HepG2 (cell line): Measurements from ENCODE around the gene KAZALD1. TPM values are rescaled to one million over a fixed set of nuclear protein-coding genes. Genes with fewer than 3 reads are reported as not detected.

Experiments used
- MXD1 ChIP-seq: sonication (generic); formaldehyde crosslinking; IDR thresholded peaks from 2 replicates; pipeline ENCODE4 v1.4.0; 2020; ENCODE audit warnings: mild to moderate bottlenecking, missing genetic modification reagents
- PREB ChIP-seq: sonication (generic); formaldehyde crosslinking; IDR thresholded peaks from 2 replicates; pipeline ENCODE4 v1.4.0; 2020; ENCODE audit warnings: missing genetic modification reagents
- SMAD1 ChIP-seq: sonication (generic); formaldehyde crosslinking; IDR thresholded peaks from 2 replicates; pipeline ENCODE4 v1.4.0; 2020; ENCODE audit warnings: missing genetic modification reagents, low read depth, mild to moderate bottlenecking, borderline replicate concordance
- TFAP4 ChIP-seq: sonication (generic); IDR thresholded peaks from 2 replicates; pipeline ENCODE4 v1.6.1; 2016; ENCODE audit warnings: low read depth, borderline replicate concordance
- TRAFD1 ChIP-seq: sonication (generic); formaldehyde crosslinking; IDR thresholded peaks from 2 replicates; pipeline ENCODE4 v1.5.1; 2020; ENCODE audit warnings: missing genetic modification reagents, mild to moderate bottlenecking, borderline replicate concordance
- ZKSCAN5 ChIP-seq: sonication (generic); formaldehyde crosslinking; IDR thresholded peaks from 2 replicates; pipeline ENCODE4 v1.5.1; 2020; ENCODE audit warnings: mild to moderate bottlenecking, missing genetic modification reagents
- ZNF318 ChIP-seq: sonication (generic); formaldehyde crosslinking; IDR thresholded peaks from 2 replicates; pipeline ENCODE4 v1.4.0; 2020; ENCODE audit warnings: mild to moderate bottlenecking, missing genetic modification reagents
- ZNF564 ChIP-seq: sonication (generic); formaldehyde crosslinking; IDR thresholded peaks from 2 replicates; pipeline ENCODE4 v1.8.1; 2023; ENCODE audit warnings: mild to moderate bottlenecking, missing genetic modification reagents
- ZNF703 ChIP-seq: sonication (generic); formaldehyde crosslinking; IDR thresholded peaks from 2 replicates; pipeline ENCODE4 v1.5.1; 2020; ENCODE audit warnings: missing genetic modification reagents, mild to moderate bottlenecking, moderate library complexity, borderline replicate concordance
- ZNF816 ChIP-seq: sonication (generic); formaldehyde crosslinking; IDR thresholded peaks from 2 replicates; pipeline ENCODE4 v1.8.0; 2022; ENCODE audit warnings: missing genetic modification reagents, mild to moderate bottlenecking, borderline replicate concordance
- polyA plus RNA-seq, 8 experiments: library from polyadenylated mRNA; depleted of rRNA in 3 of 8; stranded (reverse) in 7 of 8; unstranded in 1 of 8; fragments of >200 nt; fragmentation: Illumina TruSeq in 4 of 8; extraction: Trizol in 4 of 8; gene quantifications; 2 replicates each; pipeline versions ENCODE4 v1.2.1 to v1.2.3, GENCODE V29; 2011 to 2016; ENCODE audit warnings: low read depth in 4 of 8, missing spikeins in 1 of 8, mixed read lengths in 1 of 8; ENCODE audit not compliant: insufficient read depth in 1 of 8
- total RNA-seq, 5 experiments: library from RNA; depleted of rRNA; stranded (reverse); fragments of >200 nt; fragmentation: Illumina TruSeq; extraction: Trizol; gene quantifications; 2 replicates each; pipeline ENCODE4 v1.2.3, GENCODE V29; 2016; ENCODE audit warnings: low read depth in 1 of 5
- TF ChIP-seq, protein P1 (sequence below): sonication (generic); formaldehyde crosslinking; IDR thresholded peaks from 2 replicates; pipeline ENCODE4 v1.4.0; 2020; ENCODE audit warnings: missing genetic modification reagents
- TF ChIP-seq, protein P2 (sequence below): sonication (generic); formaldehyde crosslinking; IDR thresholded peaks from 2 replicates; pipeline ENCODE4 v1.4.0; 2020; ENCODE audit warnings: mild to moderate bottlenecking, missing genetic modification reagents
- TF ChIP-seq, protein P3 (sequence below): sonication (generic); formaldehyde crosslinking; IDR thresholded peaks from 2 replicates; pipeline ENCODE4 v1.8.0; 2022; ENCODE audit warnings: mild to moderate bottlenecking, missing genetic modification reagents, moderate library complexity

KAZALD1 gene
- total and polyA plus RNA-seq, 2 of the 13 experiments (the other 11 are each of a cell fraction or from before 2014, with no cell fraction given), result 16.7 to 27.7 TPM

DNA sequence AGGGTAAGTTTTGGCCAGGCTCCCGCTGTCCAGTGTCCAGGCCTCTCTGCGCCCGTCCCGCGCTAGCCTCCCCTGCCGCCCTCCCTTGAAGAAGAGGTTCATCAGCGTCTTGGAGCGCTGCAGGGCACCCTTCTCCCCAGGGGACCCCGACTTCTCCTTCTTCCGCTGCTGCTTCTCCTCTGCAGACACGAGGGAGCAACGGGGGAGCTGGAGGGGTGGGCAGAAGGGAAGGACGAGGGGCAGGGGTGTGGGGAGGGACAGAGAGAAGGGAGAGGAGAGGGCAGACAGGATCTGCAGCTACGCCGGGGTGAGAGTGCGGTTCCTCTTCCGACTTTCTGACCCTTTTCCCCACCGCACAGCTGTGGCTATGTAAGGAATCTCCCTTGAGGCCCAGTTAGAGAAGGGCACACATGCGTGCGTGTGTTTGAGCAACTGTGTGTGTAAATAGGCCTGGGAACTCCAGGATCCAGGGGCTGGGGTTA is 43.6 kb upstream of the KAZALD1 start (continued):
- TF ChIP-seq, protein P1, sequence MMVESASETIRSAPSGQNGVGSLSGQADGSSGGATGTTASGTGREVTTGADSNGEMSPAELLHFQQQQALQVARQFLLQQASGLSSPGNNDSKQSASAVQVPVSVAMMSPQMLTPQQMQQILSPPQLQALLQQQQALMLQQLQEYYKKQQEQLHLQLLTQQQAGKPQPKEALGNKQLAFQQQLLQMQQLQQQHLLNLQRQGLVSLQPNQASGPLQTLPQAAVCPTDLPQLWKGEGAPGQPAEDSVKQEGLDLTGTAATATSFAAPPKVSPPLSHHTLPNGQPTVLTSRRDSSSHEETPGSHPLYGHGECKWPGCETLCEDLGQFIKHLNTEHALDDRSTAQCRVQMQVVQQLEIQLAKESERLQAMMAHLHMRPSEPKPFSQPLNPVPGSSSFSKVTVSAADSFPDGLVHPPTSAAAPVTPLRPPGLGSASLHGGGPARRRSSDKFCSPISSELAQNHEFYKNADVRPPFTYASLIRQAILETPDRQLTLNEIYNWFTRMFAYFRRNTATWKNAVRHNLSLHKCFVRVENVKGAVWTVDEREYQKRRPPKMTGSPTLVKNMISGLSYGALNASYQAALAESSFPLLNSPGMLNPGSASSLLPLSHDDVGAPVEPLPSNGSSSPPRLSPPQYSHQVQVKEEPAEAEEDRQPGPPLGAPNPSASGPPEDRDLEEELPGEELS, result no peak
- TF ChIP-seq ZNF703 (CRISPR knock-in tag) (no peak), ZKSCAN5 (CRISPR knock-in tag) (no peak), PREB (no peak), ZNF564 (CRISPR knock-in tag) (no peak), MXD1 (no peak), TRAFD1 (CRISPR knock-in tag) (no peak), SMAD1 (CRISPR knock-in tag) (no peak), ZNF816 (no peak), ZNF318 (CRISPR knock-in tag) (no peak), TFAP4 (peak; percentile 59; the same call in 1 of the 2 replicates)
- TF ChIP-seq, protein P2, sequence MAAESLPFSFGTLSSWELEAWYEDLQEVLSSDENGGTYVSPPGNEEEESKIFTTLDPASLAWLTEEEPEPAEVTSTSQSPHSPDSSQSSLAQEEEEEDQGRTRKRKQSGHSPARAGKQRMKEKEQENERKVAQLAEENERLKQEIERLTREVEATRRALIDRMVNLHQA (CRISPR knock-in tag), result no peak
- TF ChIP-seq, protein P3, sequence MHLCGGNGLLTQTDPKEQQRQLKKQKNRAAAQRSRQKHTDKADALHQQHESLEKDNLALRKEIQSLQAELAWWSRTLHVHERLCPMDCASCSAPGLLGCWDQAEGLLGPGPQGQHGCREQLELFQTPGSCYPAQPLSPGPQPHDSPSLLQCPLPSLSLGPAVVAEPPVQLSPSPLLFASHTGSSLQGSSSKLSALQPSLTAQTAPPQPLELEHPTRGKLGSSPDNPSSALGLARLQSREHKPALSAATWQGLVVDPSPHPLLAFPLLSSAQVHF (CRISPR knock-in tag), result no peak
